Astrocyte of the cerebellum (primary cell): Measurements from ENCODE around the gene PDSS2.

Experiments
- DNase-seq: peaks from one replicate; pipeline ENCODE4 v3.0.0-alpha.2; 2011; ENCODE audit warnings: low read depth
- H3K4me3 ChIP-seq: 2 replicates; pipeline ENCODE4 v1.5.1; 2011; ENCODE audit warnings: mild to moderate bottlenecking, low read depth, low read length, moderate library complexity
- in situ Hi-C: cut with HindIII; loops from 2 replicates; pipeline ENCODE4 v1.10.0; 2017; ENCODE audit warnings: low sequenced_read_pairs
- TF ChIP-seq, protein P1 (sequence below): IDR thresholded peaks from 2 replicates; pipeline ENCODE4 v1.5.1; 2012; ENCODE audit warnings: low read length, low read depth, moderate library complexity, mild to moderate bottlenecking; ENCODE audit errors: missing control alignments

Gene PDSS2

DNA sequence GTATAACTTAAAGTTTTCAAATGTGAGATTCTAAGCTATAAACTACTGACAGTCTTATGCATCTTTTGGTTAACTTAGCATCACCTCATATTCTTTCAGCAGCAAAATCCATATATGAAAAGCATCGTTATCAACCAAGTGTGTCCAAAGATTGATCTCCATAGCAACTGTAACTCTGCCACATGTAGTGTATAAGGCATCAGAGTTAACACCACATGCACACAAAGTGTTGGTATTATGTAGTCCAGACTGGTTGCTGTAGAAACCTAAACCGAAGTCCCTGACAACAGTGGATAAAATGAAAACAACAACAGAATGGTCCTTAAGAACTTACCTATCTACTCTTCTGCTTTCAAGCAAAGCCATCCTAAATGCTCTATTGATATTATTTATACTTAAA lies 39.6 kb downstream of the PDSS2 start:
- no peak for DNase-seq
- in situ Hi-C loops: no loop called here
- H3K4me3 ChIP-seq: no peak overlapping the region
- TF ChIP-seq, protein P1, sequence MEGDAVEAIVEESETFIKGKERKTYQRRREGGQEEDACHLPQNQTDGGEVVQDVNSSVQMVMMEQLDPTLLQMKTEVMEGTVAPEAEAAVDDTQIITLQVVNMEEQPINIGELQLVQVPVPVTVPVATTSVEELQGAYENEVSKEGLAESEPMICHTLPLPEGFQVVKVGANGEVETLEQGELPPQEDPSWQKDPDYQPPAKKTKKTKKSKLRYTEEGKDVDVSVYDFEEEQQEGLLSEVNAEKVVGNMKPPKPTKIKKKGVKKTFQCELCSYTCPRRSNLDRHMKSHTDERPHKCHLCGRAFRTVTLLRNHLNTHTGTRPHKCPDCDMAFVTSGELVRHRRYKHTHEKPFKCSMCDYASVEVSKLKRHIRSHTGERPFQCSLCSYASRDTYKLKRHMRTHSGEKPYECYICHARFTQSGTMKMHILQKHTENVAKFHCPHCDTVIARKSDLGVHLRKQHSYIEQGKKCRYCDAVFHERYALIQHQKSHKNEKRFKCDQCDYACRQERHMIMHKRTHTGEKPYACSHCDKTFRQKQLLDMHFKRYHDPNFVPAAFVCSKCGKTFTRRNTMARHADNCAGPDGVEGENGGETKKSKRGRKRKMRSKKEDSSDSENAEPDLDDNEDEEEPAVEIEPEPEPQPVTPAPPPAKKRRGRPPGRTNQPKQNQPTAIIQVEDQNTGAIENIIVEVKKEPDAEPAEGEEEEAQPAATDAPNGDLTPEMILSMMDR: no peak

DNA sequence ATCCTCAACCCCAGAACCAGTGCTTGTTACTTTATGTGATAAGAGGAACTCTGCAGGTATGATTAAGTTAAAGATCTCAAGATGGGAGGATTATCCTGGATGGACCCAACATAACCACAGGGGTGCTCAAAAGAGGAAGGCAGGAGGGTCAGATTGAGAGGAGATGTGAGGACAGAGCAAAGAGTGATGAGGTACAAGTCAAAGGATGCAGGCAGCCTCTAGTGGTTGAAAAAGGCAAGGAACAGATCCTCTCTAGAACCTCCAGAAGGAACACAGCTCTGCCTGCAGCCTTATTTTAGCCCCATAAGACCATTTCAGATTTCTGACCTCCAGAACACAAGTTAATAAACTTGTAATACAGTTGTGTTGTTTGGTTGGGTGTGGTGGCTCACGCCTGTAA lies 41.2 kb downstream of the PDSS2 start:
- TF ChIP-seq, protein P1: peak; percentile 42
- H3K4me3 ChIP-seq: no peak overlapping the region
- DNase-seq: no peak
- in situ Hi-C loops: no loop called here

DNA sequence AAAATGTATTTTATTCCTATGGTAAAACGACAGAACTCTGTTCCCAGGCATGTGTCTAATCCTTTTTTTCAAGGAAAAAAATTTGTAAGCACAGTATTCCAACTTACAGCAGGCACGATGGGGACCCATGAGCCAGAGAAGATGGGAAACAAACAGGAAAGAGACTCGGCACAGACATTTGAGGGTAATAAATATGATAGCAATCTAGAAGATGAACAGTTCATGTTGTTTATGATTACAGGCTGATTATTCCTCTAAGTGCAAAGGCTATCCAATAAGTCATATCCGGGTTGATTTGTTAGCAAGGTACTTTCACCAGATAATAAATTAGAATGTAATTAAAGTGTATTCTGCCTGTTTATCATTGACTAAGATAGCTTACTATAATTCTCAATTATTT lies 43.2 kb downstream of the PDSS2 start:
- no peak for DNase-seq
- in situ Hi-C loops: no loop called here
- H3K4me3 ChIP-seq: no peak overlapping the region
- TF ChIP-seq, protein P1: no peak

DNA sequence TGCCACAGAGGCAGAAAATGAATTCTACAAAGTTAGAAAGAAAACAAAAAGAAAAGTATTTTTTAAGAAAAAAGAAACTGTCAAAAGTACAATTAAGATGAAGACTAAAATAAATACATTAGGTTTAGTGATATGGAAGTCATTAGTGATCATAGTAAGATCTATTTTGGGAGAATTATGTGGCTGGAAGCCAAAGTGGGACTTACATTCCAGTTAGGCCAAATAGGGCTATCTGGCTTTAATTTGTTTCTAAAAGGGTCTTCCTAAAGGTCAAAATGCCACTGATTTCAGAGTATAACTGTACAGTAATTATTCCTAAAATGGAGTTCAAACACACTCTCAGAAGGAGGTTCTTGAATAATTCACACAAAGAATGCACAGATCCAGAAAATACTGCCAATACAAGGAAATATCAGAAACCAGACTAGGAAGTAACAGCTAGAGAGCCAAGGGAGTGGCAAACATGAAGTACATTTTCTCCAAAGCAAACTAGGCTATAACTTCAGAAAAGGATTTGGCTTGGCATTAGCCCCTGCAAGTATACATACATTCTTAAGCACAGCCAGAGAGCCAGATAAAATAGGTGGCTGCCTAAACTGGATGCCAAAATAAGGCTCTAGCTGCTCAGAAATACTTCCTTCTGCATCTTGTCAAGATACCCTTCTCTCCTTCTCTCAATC lies 45.3 kb downstream of the PDSS2 start:
- H3K4me3 ChIP-seq: no peak overlapping the region
- no peak for DNase-seq
- in situ Hi-C loops: no loop called here
- TF ChIP-seq, protein P1: no peak

DNA sequence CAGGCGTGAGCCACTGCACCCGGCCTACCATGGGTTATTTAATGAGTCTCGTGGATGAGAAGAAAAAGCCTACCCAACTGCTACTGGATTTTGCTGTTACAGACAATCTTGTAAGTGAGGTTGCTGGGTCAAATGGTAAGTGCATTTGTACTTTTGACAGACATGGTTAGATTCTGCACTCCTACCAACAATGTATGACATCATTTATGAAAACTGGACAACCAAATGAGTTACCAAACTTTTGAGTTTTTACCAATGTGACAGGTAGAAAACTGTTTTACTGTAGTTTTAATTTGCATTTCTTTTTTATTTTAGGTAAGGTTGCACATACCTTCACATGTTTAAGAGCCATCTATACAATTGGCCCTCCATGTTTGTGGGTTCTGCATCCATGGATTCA lies 48.2 kb downstream of the PDSS2 start:
- no peak for DNase-seq
- TF ChIP-seq, protein P1: no peak
- H3K4me3 ChIP-seq: no peak overlapping the region
- in situ Hi-C loops: no loop called here

DNA sequence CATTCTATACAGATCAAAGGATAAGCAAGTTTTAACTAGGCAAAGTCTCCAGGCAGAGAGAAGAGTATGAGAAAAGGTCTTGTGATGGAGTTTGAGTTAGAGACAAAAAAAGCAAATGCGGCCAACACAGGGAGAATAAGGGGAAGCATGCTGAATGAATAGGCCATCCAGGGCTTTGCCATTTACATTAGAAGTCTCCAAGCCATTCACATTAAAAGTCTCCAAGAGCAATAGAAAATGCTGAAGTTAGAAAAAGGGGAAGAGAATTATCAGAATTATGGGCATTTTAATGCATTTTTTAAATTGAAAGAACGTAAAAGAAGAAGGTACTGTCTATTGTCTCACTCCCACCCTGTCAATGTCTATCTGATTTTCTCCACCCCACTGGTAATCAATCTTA lies 49.4 kb downstream of the PDSS2 start:
- DNase-seq: no peak
- H3K4me3 ChIP-seq: no peak overlapping the region
- in situ Hi-C loops: no loop called here
- TF ChIP-seq, protein P1: no peak
